OCI-LY7 (cell line): ENCODE results near the gene GSG1L.

Source experiments
- EZH2phosphoT487 ChIP-seq: fragments of 200-600 bp; sonication (generic); IDR thresholded peaks from 2 replicates; pipeline ENCODE4 v1.6.1; 2018; ENCODE audit warnings: low read depth, borderline replicate concordance, mild to moderate bottlenecking, mixed run types, antibody characterized with exemption, low read length, moderate library complexity, mixed read lengths
- TF ChIP-seq, protein P1 (sequence below): fragments of 200-600 bp; sonication (generic); conservative IDR thresholded peaks from 2 replicates; pipeline ENCODE4 v1.5.1; 2014; ENCODE audit warnings: mild to moderate bottlenecking, antibody characterized with exemption, low read length, moderate library complexity, mixed read lengths

DNA sequence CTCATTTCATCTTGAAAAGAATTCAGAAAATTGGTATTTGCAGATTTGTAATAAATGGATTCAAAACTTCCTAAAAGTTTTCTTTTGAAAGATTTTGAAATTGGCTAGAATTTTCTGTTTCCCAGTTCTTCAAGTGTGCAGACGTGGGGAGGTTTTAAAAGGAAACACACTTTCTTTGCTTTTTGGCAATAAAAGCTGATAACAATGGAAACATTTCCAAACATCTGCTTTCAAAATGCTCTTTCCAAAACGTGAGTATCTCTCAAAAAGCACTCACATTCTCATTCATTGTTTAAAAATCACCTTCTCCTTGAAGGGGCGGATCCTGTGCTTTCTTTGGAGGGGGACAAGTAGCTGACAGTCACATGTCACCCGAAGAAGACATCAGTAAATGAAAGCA, 8.6 kb upstream of the GSG1L start:
- TF ChIP-seq, protein P1, sequence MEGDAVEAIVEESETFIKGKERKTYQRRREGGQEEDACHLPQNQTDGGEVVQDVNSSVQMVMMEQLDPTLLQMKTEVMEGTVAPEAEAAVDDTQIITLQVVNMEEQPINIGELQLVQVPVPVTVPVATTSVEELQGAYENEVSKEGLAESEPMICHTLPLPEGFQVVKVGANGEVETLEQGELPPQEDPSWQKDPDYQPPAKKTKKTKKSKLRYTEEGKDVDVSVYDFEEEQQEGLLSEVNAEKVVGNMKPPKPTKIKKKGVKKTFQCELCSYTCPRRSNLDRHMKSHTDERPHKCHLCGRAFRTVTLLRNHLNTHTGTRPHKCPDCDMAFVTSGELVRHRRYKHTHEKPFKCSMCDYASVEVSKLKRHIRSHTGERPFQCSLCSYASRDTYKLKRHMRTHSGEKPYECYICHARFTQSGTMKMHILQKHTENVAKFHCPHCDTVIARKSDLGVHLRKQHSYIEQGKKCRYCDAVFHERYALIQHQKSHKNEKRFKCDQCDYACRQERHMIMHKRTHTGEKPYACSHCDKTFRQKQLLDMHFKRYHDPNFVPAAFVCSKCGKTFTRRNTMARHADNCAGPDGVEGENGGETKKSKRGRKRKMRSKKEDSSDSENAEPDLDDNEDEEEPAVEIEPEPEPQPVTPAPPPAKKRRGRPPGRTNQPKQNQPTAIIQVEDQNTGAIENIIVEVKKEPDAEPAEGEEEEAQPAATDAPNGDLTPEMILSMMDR = no peak
- no peak for TF ChIP-seq EZH2phosphoT487
